ENCODE data around the gene FREM2. TPM values are rescaled to one million over a fixed set of nuclear protein-coding genes. Genes with fewer than 3 reads are reported as not detected.
A peak's percentile ranks its signal among the peaks of the same experiment; 100 is the strongest.

FREM2 gene
- total and polyA plus RNA-seq, 2 of the 13 experiments (the other 11 are each of a cell fraction or from before 2014, with no cell fraction given), result not detected

DNA sequence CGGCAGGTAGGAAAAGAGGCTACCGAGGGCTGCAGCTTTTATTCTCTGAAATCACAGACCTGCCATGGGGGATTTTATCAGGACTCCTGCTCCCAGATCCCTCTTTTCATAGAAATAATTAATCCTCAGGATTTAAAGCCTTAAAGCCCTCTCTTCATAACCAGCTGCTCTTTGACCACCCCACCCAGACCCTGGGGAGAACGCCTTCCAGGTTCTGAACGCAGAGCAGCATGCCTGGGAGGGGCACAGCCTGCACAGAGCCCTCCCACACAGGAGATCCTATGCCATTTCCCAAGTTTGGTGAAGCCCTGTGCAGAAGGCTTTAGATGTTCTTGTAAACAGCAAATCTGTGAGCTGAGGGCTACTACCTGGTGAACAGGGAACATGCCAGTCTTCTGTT is 212.7 kb downstream of the FREM2 start:
- Histone ChIP-seq H3K27ac (ENCODE audit: extremely low read length, insufficient read depth, low read length) (no peak overlapping the region), H3K9me3 (ENCODE audit: low read length) (no peaks in the 10 kb centered on the region), H3K4me1 (ENCODE audit: insufficient read depth, low read length) (no peaks in the 10 kb centered on the region), H4K20me1 (ENCODE audit: insufficient read depth, low read length) (no peaks in the 10 kb centered on the region), H3K4me3 (replicated peaks in 1 of 3; ENCODE audit: insufficient read depth in 1 of 3, low read depth in 2 of 3, low read length in 3 of 3) (no peak overlapping the region), H3K27me3 (ENCODE audit: control insufficient read depth in 1 of 2, insufficient read depth in 2 of 2, low read length in 2 of 2) (no peaks in the 10 kb centered on the region; a peak in 2 of 5 replicates), H3K9ac (ENCODE audit: insufficient read depth, low read depth, low read length) (no peak overlapping the region), H3K4me2 (ENCODE audit: low read depth, low read length) (no peak overlapping the region), H3K79me2 (ENCODE audit: insufficient read depth, low read length) (no peaks in the 10 kb centered on the region), H3K36me3 (replicated peaks in 1 of 2; ENCODE audit: control insufficient read depth in 1 of 2, insufficient read depth in 2 of 2, low read length in 2 of 2) (no peaks in the 10 kb centered on the region), H2AFZ (ENCODE audit: low read length) (no peak overlapping the region)
- DNase-seq (ENCODE audit: low spot score), result no peak
- 56% methylated on average over 4 of the region's 4 CpGs for WGBS (ENCODE audit: low lambda C conversion rate)
- no peak for TF ChIP-seq CAMTA2 (CRISPR knock-in tag; IDR thresholded peaks at IDR 0.05; ENCODE audit: borderline replicate concordance)
- intact Hi-C loops (cut with micrococcal nuclease; ENCODE audit: unreplicated experiment) (no loop called here), in situ Hi-C loops (cut with HindIII; ENCODE audit: extremely low pct_ligation_motif_present, low pct_unique_long_range_greater_than_20kb) (no loop called here)
- no peak for FAIRE-seq
- BruUV-seq (replicated peaks), result no TSS peak
- peak; percentile 45; the same call in 1 of the 3 replicates for ATAC-seq
- CTCF ChIA-PET (ENCODE audit: low intra/inter-chr PET ratio, low total read pairs), result no interaction called here
- POLR2A ChIA-PET, result no interaction called here

DNA sequence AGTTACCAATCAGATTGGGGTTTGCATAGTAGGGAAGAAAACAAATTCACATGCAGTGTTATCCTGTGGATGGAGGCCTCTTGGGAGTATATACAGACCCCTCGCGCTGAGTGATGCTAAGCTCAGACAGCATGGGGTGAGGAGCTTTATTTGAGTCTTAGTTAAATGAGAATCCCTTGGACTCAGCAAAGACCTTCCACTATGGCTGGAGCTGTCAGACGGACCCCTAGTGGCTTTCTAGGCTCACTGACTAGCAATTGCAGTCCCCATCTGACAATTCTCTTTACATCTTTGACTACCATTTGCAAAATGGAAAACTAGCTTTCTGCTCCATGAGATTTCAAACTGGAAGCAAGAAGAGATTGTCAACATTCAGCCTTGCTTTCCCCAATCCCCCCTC is 213.3 kb downstream of the FREM2 start:
- 50% methylated on average over 3 of the region's 3 CpGs for WGBS (ENCODE audit: low lambda C conversion rate)
- ChIA-PET CTCF (ENCODE audit: low intra/inter-chr PET ratio, low total read pairs) (no interaction called here), POLR2A (no interaction called here)
- H3K4me3 ChIP-seq (replicated peaks in 1 of 3; ENCODE audit: insufficient read depth in 1 of 3, low read depth in 2 of 3, low read length in 3 of 3), result no peak overlapping the region
- H2AFZ ChIP-seq (ENCODE audit: low read length), result no peak overlapping the region
- in situ Hi-C loops (cut with HindIII; ENCODE audit: extremely low pct_ligation_motif_present, low pct_unique_long_range_greater_than_20kb), result no loop called here
- H3K4me2 ChIP-seq (ENCODE audit: low read depth, low read length), result no peak overlapping the region
- H3K9ac ChIP-seq (ENCODE audit: insufficient read depth, low read depth, low read length), result no peak overlapping the region
- no peaks in the 10 kb centered on the region for H4K20me1 ChIP-seq (ENCODE audit: insufficient read depth, low read length)
- no peaks in the 10 kb centered on the region; a peak in 1 of 5 replicates for H3K27me3 ChIP-seq (ENCODE audit: control insufficient read depth in 1 of 2, insufficient read depth in 2 of 2, low read length in 2 of 2)
- H3K79me2 ChIP-seq (ENCODE audit: insufficient read depth, low read length), result no peaks in the 10 kb centered on the region
- intact Hi-C loops (cut with micrococcal nuclease; ENCODE audit: unreplicated experiment), result no loop called here
- peak; percentile 57; the same call in 2 of the 3 replicates for ATAC-seq
- no peaks in the 10 kb centered on the region for H3K4me1 ChIP-seq (ENCODE audit: insufficient read depth, low read length)
- no peak for FAIRE-seq
- no peak overlapping the region for H3K27ac ChIP-seq (ENCODE audit: extremely low read length, insufficient read depth, low read length)
- no peaks in the 10 kb centered on the region for H3K36me3 ChIP-seq (replicated peaks in 1 of 2; ENCODE audit: control insufficient read depth in 1 of 2, insufficient read depth in 2 of 2, low read length in 2 of 2)
- DNase-seq (ENCODE audit: low spot score), result no peak
- H3K9me3 ChIP-seq (ENCODE audit: low read length), result no peaks in the 10 kb centered on the region
- BruUV-seq (replicated peaks), result no TSS peak
- TF ChIP-seq, protein P1, sequence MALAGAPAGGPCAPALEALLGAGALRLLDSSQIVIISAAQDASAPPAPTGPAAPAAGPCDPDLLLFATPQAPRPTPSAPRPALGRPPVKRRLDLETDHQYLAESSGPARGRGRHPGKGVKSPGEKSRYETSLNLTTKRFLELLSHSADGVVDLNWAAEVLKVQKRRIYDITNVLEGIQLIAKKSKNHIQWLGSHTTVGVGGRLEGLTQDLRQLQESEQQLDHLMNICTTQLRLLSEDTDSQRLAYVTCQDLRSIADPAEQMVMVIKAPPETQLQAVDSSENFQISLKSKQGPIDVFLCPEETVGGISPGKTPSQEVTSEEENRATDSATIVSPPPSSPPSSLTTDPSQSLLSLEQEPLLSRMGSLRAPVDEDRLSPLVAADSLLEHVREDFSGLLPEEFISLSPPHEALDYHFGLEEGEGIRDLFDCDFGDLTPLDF (CRISPR knock-in tag; IDR thresholded peaks at IDR 0.05), result no peak
- TF ChIP-seq ZNF644 (CRISPR knock-in tag; IDR thresholded peaks at IDR 0.05; ENCODE audit: low read depth) (no peak), ZFP90 (CRISPR knock-in tag; IDR thresholded peaks at IDR 0.05; ENCODE audit: borderline replicate concordance) (no peak), MIER2 (CRISPR knock-in tag; IDR thresholded peaks at IDR 0.05) (no peak), ZNF558 (CRISPR knock-in tag; IDR thresholded peaks at IDR 0.05; ENCODE audit: borderline replicate concordance) (no peak), MTF1 (CRISPR knock-in tag; IDR thresholded peaks at IDR 0.05) (no peak), GATAD2A (CRISPR knock-in tag; IDR thresholded peaks at IDR 0.05) (no peak), TCF12 (IDR thresholded peaks at IDR 0.05) (no peak), TCF12 (CRISPR knock-in tag; IDR thresholded peaks at IDR 0.05) (no peak), ZNF674 (CRISPR knock-in tag; IDR thresholded peaks at IDR 0.05; ENCODE audit: low read depth) (no peak)
- TF ChIP-seq, protein P2, sequence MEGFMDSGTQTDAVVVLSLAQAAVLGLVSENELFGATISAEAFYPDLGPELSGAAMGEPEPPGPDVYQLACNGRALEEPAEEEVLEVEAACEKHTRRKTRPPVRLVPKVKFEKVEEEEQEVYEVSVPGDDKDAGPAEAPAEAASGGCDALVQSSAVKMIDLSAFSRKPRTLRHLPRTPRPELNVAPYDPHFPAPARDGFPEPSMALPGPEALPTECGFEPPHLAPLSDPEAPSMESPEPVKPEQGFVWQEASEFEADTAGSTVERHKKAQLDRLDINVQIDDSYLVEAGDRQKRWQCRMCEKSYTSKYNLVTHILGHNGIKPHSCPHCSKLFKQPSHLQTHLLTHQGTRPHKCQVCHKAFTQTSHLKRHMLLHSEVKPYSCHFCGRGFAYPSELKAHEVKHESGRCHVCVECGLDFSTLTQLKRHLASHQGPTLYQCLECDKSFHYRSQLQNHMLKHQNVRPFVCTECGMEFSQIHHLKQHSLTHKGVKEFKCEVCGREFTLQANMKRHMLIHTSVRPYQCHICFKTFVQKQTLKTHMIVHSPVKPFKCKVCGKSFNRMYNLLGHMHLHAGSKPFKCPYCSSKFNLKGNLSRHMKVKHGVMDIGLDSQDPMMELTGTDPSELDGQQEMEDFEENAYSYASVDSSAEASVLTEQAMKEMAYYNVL (CRISPR knock-in tag; IDR thresholded peaks at IDR 0.05; ENCODE audit: borderline replicate concordance), result no peak
- TF ChIP-seq, protein P3, sequence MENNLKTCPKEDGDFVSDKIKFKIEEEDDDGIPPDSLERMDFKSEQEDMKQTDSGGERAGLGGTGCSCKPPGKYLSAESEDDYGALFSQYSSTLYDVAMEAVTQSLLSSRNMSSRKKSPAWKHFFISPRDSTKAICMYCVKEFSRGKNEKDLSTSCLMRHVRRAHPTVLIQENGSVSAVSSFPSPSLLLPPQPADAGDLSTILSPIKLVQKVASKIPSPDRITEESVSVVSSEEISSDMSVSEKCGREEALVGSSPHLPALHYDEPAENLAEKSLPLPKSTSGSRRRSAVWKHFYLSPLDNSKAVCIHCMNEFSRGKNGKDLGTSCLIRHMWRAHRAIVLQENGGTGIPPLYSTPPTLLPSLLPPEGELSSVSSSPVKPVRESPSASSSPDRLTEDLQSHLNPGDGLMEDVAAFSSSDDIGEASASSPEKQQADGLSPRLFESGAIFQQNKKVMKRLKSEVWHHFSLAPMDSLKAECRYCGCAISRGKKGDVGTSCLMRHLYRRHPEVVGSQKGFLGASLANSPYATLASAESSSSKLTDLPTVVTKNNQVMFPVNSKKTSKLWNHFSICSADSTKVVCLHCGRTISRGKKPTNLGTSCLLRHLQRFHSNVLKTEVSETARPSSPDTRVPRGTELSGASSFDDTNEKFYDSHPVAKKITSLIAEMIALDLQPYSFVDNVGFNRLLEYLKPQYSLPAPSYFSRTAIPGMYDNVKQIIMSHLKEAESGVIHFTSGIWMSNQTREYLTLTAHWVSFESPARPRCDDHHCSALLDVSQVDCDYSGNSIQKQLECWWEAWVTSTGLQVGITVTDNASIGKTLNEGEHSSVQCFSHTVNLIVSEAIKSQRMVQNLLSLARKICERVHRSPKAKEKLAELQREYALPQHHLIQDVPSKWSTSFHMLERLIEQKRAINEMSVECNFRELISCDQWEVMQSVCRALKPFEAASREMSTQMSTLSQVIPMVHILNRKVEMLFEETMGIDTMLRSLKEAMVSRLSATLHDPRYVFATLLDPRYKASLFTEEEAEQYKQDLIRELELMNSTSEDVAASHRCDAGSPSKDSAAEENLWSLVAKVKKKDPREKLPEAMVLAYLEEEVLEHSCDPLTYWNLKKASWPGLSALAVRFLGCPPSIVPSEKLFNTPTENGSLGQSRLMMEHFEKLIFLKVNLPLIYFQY (CRISPR knock-in tag; IDR thresholded peaks at IDR 0.05; ENCODE audit: borderline replicate concordance), result no peak
